WERI-Rb-1 (cell line): ENCODE measurements around the gene C20orf204.

Experiments
- DNase-seq: peaks from one replicate; pipeline ENCODE4 v3.0.0-alpha.2; 2020
- H3K27ac ChIP-seq: fragments of 250-450 bp; sonication (Bioruptor Pico); 2 replicates; pipeline ENCODE4 v1.5.1; 2020; ENCODE audit warnings: mild to moderate bottlenecking, moderate library complexity
- H3K27me3 ChIP-seq: fragments of 250-450 bp; sonication (Bioruptor Pico); 2 replicates; pipeline ENCODE4 v1.5.1; 2021; ENCODE audit warnings: mild to moderate bottlenecking, low read depth, moderate library complexity; ENCODE audit not compliant: insufficient read depth, severe bottlenecking
- H3K36me3 ChIP-seq: fragments of 250-450 bp; sonication (Bioruptor Pico); 2 replicates; pipeline ENCODE4 v1.5.1; 2020; ENCODE audit warnings: mild to moderate bottlenecking, moderate library complexity
- H3K4me3 ChIP-seq: 2 replicates; pipeline ENCODE4 v1.5.1; 2011; ENCODE audit warnings: low read depth, mild to moderate bottlenecking, control low read depth, low read length
- H3K9me3 ChIP-seq: fragments of 250-450 bp; sonication (Bioruptor Pico); 2 replicates; pipeline ENCODE4 v1.5.1; 2021; ENCODE audit warnings: mild to moderate bottlenecking, moderate library complexity; ENCODE audit not compliant: severe bottlenecking
- TF ChIP-seq, protein P1 (sequence below): IDR thresholded peaks from 2 replicates; pipeline ENCODE4 v1.5.1; 2011; ENCODE audit warnings: low read depth, mild to moderate bottlenecking, control low read depth, inconsistent platforms, low read length

Gene C20orf204

DNA sequence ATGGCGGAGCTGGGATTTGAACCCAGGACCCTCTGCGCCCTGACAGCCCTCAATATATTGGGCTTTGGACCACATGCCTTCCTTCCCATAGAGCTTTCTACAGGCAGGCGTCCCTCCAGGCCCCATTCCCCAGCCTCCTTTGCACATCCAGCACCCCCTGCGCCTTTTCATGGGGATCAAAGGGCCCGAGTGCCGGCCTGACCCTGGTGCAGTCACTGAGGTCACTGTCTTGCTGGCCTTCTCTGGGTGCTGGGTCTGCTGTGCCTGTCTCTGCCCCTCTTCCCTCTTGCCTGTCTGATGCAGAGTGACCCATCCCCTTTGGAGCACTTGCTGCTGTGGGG, 45.6 kb downstream of the C20orf204 start:
- Histone ChIP-seq H3K4me3 (no peak overlapping the region), H3K27ac (no peak overlapping the region), H3K36me3 (no peaks in the 10 kb centered on the region), H3K9me3 (no peaks in the 10 kb centered on the region), H3K27me3 (no peaks in the 10 kb centered on the region)
- no peak for DNase-seq
- TF ChIP-seq, protein P1, sequence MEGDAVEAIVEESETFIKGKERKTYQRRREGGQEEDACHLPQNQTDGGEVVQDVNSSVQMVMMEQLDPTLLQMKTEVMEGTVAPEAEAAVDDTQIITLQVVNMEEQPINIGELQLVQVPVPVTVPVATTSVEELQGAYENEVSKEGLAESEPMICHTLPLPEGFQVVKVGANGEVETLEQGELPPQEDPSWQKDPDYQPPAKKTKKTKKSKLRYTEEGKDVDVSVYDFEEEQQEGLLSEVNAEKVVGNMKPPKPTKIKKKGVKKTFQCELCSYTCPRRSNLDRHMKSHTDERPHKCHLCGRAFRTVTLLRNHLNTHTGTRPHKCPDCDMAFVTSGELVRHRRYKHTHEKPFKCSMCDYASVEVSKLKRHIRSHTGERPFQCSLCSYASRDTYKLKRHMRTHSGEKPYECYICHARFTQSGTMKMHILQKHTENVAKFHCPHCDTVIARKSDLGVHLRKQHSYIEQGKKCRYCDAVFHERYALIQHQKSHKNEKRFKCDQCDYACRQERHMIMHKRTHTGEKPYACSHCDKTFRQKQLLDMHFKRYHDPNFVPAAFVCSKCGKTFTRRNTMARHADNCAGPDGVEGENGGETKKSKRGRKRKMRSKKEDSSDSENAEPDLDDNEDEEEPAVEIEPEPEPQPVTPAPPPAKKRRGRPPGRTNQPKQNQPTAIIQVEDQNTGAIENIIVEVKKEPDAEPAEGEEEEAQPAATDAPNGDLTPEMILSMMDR: no peak

DNA sequence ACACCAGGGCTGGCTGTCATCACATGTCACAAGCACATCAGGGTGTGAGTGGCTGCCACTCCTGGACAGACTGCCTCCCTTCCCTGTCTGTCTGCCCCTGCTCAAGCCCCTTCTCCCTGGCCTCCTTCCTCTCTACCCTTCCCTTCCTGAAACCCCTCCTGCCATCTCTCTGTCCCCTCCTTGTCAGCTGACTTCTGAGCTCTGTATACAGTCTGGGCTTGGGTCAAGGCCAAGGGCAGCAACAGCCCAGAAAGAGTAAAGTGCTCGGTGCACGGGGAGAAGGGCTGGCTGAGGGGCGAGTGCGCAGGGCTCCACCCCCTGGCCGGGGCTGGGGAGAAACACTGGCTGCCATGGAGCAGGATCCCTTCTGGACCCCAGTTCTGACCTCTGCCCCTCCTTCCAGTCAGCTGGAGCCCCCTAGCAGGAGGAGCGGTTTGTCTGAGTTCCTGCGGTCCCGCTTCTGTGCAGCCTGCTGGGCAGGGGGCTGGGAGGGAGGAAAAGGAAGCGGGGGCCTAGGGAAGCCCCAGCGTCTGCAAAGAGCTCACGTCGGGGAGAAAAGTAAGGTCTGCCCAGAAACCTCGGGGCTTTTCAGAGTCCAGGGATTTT, 46.2 kb downstream of the C20orf204 start:
- Histone ChIP-seq H3K9me3 (no peaks in the 10 kb centered on the region), H3K4me3 (no peak overlapping the region), H3K27me3 (no peaks in the 10 kb centered on the region), H3K36me3 (no peaks in the 10 kb centered on the region), H3K27ac (no peak overlapping the region)
- no peak for DNase-seq
- TF ChIP-seq, protein P1: no peak

DNA sequence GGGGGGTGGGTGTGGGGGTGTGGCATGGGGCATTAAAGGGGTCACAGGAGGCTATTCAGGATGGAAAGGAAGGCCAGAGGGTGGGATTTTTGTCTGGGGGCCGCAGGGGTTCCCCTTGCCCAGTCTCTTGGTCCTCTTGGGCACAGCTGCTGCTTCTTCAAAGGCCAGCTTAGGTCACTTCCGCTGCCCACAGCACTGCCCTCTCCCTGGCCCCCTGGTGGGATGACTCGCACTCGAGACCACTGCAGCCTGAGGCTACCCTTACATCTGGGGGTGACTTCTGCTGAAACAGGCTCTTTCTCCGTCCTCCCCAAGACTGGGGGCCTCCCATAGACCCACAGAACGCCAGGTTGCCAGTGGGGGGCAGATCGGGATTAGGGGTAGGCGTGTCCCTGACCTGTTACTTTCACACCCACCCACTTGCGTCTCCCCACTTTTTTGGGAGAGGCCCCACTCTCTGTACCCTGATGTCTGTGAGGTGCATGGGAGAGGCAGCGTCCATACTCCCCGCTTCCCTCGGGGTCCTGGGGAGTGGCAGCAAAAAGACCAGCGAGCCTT, 46.9 kb downstream of the C20orf204 start:
- no peaks in the 10 kb centered on the region for H3K27me3 ChIP-seq
- TF ChIP-seq, protein P1: peak; percentile 15; the same call in 1 of the 2 replicates
- peak overlapping the region; percentile 21 for H3K4me3 ChIP-seq
- H3K36me3 ChIP-seq: no peaks in the 10 kb centered on the region
- H3K9me3 ChIP-seq: no peaks in the 10 kb centered on the region
- no peak overlapping the region for H3K27ac ChIP-seq
- no peak for DNase-seq

DNA sequence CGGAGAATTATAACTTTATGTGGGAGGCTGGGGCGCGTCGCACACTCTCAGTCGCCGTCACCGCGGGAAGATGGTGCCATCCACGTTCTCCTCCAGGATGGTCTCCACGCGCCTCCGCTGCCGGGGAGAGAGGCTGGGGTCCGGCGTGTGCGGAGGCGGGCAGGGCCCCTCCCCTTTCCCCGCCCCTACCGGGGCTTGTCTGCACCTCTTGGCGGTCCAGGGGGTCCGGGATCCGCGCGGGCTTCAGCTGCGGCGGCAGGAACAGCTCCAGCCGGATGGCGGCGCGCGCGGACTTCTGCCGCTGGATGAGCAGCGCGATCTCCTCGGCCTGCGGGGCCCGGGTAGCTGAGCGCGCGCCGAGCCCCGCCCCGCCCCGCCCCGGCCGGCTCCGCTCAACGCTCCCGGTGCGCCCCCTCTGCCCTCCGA, 47.4 kb downstream of the C20orf204 start:
- TF ChIP-seq, protein P1: peak; percentile 56
- H3K4me3 ChIP-seq: peak overlapping the region; percentile 44
- no peaks in the 10 kb centered on the region for H3K9me3 ChIP-seq
- DNase-seq: peak; percentile 75
- no peaks in the 10 kb centered on the region for H3K36me3 ChIP-seq
- H3K27ac ChIP-seq: no peak overlapping the region
- no peaks in the 10 kb centered on the region for H3K27me3 ChIP-seq

DNA sequence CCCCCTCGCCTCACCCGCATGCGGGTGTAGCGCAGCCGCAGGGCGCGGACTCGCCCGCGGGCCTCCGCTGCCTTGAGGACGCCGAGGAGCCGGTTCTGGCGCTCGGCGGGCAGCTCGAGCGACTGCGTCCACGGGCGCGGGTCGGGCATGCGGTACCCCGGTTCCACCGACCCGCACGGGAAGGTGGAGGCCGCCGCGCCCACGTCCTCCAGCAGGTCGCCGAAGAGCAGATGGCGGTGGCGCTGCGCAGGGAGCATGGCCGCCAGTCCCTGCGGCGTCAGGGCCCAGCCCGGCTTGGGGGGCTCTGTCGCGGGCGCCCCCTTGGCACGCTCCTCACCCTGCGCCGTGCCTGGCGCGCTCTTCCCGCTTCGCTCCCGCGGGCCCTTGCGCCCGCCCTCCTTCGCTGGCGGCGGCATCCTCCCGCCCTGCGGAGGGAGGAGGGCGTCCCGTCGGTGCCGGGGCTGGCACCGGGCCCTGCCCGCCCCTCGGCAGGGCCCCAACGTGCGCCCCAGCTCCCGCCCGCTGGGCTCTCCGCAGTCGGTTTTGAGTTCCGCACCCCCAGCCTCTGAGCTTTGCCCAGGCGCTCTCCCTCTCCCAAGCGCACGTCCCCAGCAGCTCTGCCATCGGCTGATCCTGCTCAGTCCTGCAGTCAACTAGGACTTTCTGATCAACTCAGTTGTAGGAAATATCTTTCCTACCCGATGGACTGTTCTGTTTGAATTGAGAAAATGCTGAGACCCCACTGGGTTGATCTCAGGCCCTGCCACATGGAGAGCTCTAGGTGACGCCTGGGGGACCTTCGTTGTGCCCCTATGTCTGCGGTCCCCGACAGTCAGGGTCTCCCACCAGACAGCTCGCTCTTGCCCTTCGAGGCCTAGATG, 48.1 kb downstream of the C20orf204 start, which contains the start of gene LKAAEAR1:
LKAAEAR1 (minus strand) TSS at position 595 of the 881 bp plus-strand sequence; CDS start at position 416, 179 bp downstream.
- Histone ChIP-seq H3K4me3 (peak within 1 kb of the TSS; percentile 44), H3K27ac (no peak within 1 kb of the TSS), H3K27me3 (no peaks in the 10 kb centered on the region), H3K9me3 (no peaks in the 10 kb centered on the region), H3K36me3 (no peaks in the 10 kb centered on the region)
- DNase-seq: no peak
- TF ChIP-seq, protein P1: no peak
